Osteocyte (in vitro differentiated cells): ENCODE results near the gene KRTAP19-2. TPM values are rescaled to one million over a fixed set of nuclear protein-coding genes. Genes with fewer than 3 reads are reported as not detected.

Experiments used
- DNase-seq: peaks from one replicate; pipeline ENCODE4 v3.0.0; 2021; ENCODE audit warnings: mixed read lengths; ENCODE audit not compliant: unreplicated experiment; ENCODE audit errors: extremely low spot score
- H3K27ac Mint-ChIP-seq: one replicate; pipeline ENCODE4 v1.8.0; 2021; ENCODE audit warnings: mild to moderate bottlenecking, mixed read lengths; ENCODE audit not compliant: unreplicated experiment
- H3K27me3 Mint-ChIP-seq: one replicate; pipeline ENCODE4 v1.8.0; 2021; ENCODE audit warnings: mixed read lengths; ENCODE audit not compliant: unreplicated experiment
- H3K36me3 Mint-ChIP-seq: one replicate; pipeline ENCODE4 v1.8.0; 2021; ENCODE audit warnings: mixed read lengths; ENCODE audit not compliant: unreplicated experiment
- H3K4me1 Mint-ChIP-seq: one replicate; pipeline ENCODE4 v1.8.0; 2021; ENCODE audit warnings: mixed read lengths; ENCODE audit not compliant: unreplicated experiment
- H3K4me3 Mint-ChIP-seq: one replicate; pipeline ENCODE4 v1.8.0; 2021; ENCODE audit warnings: mild to moderate bottlenecking, moderate library complexity, mixed read lengths; ENCODE audit not compliant: unreplicated experiment
- H3K9me3 Mint-ChIP-seq: one replicate; pipeline ENCODE4 v1.8.0; 2021; ENCODE audit warnings: mixed read lengths; ENCODE audit not compliant: unreplicated experiment
- total RNA-seq: library from RNA; stranded (reverse); gene quantifications from 2 replicates; pipeline ENCODE4 v1.2.1, GENCODE V29; 2021
- TF ChIP-seq, protein P1 (sequence below): fragments of 200-600 bp; sonication (generic); IDR thresholded peaks from 2 replicates; pipeline ENCODE4 v1.5.0; 2021; ENCODE audit warnings: antibody characterized with exemption, mild to moderate bottlenecking, moderate library complexity

The KRTAP19-2 gene
- total RNA-seq, 1 donor from 2014 or later: not detected

GRCh38 chr21:30448514-30448913 lies 38.7 kb downstream of the KRTAP19-2 start:
- TF ChIP-seq, protein P1, sequence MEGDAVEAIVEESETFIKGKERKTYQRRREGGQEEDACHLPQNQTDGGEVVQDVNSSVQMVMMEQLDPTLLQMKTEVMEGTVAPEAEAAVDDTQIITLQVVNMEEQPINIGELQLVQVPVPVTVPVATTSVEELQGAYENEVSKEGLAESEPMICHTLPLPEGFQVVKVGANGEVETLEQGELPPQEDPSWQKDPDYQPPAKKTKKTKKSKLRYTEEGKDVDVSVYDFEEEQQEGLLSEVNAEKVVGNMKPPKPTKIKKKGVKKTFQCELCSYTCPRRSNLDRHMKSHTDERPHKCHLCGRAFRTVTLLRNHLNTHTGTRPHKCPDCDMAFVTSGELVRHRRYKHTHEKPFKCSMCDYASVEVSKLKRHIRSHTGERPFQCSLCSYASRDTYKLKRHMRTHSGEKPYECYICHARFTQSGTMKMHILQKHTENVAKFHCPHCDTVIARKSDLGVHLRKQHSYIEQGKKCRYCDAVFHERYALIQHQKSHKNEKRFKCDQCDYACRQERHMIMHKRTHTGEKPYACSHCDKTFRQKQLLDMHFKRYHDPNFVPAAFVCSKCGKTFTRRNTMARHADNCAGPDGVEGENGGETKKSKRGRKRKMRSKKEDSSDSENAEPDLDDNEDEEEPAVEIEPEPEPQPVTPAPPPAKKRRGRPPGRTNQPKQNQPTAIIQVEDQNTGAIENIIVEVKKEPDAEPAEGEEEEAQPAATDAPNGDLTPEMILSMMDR: no peak
- Mint-ChIP-seq H3K36me3 (no peaks in the 10 kb centered on the region), H3K27ac (no peak overlapping the region), H3K4me3 (no peak overlapping the region), H3K27me3 (no peaks in the 10 kb centered on the region), H3K4me1 (no peaks in the 10 kb centered on the region), H3K9me3 (no peaks in the 10 kb centered on the region)
- DNase-seq: no peak

DNA sequence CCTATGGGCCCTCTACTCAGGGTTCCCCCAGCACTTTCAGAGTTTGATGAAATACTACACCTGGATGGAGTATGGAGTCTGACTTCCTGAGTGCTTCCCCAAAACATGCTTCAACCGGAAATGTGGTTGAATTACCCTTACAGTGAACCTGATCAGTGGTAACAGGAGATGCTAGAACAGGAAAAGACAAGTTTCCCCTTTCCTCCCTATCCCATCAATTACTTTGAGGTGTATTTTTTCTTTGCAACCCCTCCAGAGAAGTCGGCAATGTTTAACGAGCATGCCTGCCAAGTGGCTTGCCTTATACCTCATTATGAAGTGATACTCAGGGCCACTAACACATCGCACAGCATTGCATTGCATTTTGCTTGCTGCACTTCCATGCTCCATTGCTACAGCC lies 40.2 kb downstream of the KRTAP19-2 start:
- TF ChIP-seq, protein P1: no peak
- Mint-ChIP-seq H3K27ac (no peak overlapping the region), H3K27me3 (no peaks in the 10 kb centered on the region), H3K4me3 (no peak overlapping the region), H3K4me1 (no peaks in the 10 kb centered on the region), H3K9me3 (no peaks in the 10 kb centered on the region), H3K36me3 (no peaks in the 10 kb centered on the region)
- DNase-seq: no peak

DNA sequence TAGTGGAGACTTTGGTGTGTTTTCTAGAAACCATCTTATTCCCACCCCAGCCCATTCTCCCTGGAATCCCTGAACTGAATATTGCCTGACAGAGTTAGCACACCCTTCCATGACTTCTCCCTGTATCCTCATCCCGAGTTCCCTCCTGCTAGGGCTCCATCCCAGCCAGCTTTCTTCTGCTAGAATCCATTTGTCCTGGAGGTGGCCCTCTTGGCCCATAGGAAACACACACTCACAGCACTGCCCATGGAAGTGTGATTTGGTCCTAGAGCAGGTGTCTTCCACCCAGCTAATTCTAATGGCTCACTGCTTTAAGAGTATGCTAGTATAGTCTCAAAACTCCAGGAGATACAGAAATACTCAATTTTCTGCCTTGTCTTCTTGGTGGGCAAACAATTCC lies 43.0 kb downstream of the KRTAP19-2 start:
- no peak overlapping the region for H3K27ac Mint-ChIP-seq
- DNase-seq: no peak
- TF ChIP-seq, protein P1: no peak
- no peak overlapping the region for H3K4me3 Mint-ChIP-seq
- H3K36me3 Mint-ChIP-seq: no peaks in the 10 kb centered on the region
- H3K27me3 Mint-ChIP-seq: peaks cover 2% of the 10 kb centered on the region
- no peaks in the 10 kb centered on the region for H3K4me1 Mint-ChIP-seq
- no peaks in the 10 kb centered on the region for H3K9me3 Mint-ChIP-seq

DNA sequence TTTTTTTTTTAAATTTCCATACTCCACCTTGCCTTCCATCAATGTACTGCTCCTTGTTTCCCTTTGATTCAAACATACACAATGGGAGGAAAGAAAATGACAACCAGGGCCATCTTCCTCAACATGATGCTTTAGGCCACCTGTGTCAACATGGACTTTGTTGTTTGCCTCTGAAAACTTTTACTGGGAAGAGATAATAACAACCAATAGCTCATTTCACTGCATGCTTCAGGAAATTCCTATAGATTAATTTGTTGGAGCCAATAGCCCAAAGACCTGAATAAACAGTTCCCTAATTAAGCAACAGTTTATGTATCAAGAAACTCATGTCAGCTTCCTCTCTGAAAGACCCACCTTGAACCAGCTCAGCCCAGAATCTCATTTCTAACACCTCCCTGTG lies 44.0 kb downstream of the KRTAP19-2 start:
- H3K27me3 Mint-ChIP-seq: peaks cover 6% of the 10 kb centered on the region
- H3K9me3 Mint-ChIP-seq: no peaks in the 10 kb centered on the region
- TF ChIP-seq, protein P1: no peak
- H3K27ac Mint-ChIP-seq: no peak overlapping the region
- H3K36me3 Mint-ChIP-seq: no peaks in the 10 kb centered on the region
- no peak overlapping the region for H3K4me3 Mint-ChIP-seq
- no peaks in the 10 kb centered on the region for H3K4me1 Mint-ChIP-seq
- no peak for DNase-seq

DNA sequence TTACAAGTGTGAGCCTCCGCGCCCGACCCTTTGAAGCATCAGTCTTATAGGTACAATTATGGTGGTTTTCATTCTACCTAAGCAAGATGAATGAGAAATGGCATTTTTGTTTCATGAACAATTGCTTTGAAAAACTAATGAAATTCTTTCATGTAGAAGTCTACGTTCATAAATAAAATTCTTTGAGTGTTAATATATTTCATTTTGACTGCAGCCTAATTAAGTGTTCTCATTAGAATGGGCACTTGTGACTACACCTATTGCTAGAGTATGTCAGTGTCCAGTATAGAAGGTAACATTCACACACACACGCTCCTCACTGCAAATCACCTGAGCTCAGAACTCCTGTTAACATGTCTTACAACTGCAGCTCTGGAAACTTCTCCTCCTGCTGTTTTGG lies 47.3 kb downstream of the KRTAP19-2 start, which contains the start of gene KRTAP15-1:
Gene KRTAP15-1 (plus strand): TSS at position 301 of the 400 bp plus-strand sequence. CDS start 53 bp downstream, at position 354.
- Mint-ChIP-seq H3K4me3 (no peak within 1 kb of the TSS), H3K27ac (no peak within 1 kb of the TSS), H3K36me3 (no peaks in the 10 kb centered on the region), H3K4me1 (no peaks in the 10 kb centered on the region), H3K9me3 (no peaks in the 10 kb centered on the region), H3K27me3 (peaks cover 28% of the 10 kb centered on the region)
- no peak for DNase-seq
- TF ChIP-seq, protein P1: no peak

Other genes with a start within 250 kb of the KRTAP19-2 start
- gene KRTAP24-1, start 204.5 kb downstream of the KRTAP19-2 start, total RNA-seq: not detected in 2 replicates
- gene KRTAP25-1, start 197.9 kb downstream of the KRTAP19-2 start, total RNA-seq: not detected in 2 replicates
- gene KRTAP26-1, start 167.1 kb downstream of the KRTAP19-2 start, total RNA-seq: not detected in 2 replicates
- gene KRTAP27-1, start 149.7 kb downstream of the KRTAP19-2 start, total RNA-seq: not detected in 2 replicates
- gene KRTAP23-1, start 138.8 kb downstream of the KRTAP19-2 start, total RNA-seq: not detected in 2 replicates
- not detected in 2 replicates for gene KRTAP13-2, start 115.2 kb downstream of the KRTAP19-2 start, total RNA-seq
- gene KRTAP13-1, start 91.4 kb downstream of the KRTAP19-2 start, total RNA-seq: not detected in 2 replicates
- gene KRTAP13-3, start 61.5 kb downstream of the KRTAP19-2 start, total RNA-seq: not detected in 2 replicates
- gene KRTAP13-4, start 57.2 kb downstream of the KRTAP19-2 start, total RNA-seq: not detected in 2 replicates
- not detected in 2 replicates for gene KRTAP15-1, start 47.2 kb downstream of the KRTAP19-2 start, total RNA-seq
- gene KRTAP19-1, start 7.1 kb downstream of the KRTAP19-2 start, total RNA-seq: not detected in 2 replicates
- not detected in 2 replicates for gene KRTAP19-3, start 4.6 kb upstream of the KRTAP19-2 start, total RNA-seq
- not detected in 2 replicates for gene KRTAP19-4, start 9.7 kb upstream of the KRTAP19-2 start, total RNA-seq
- not detected in 2 replicates for gene KRTAP19-5, start 14.7 kb upstream of the KRTAP19-2 start, total RNA-seq
- gene KRTAP19-6, start 54.4 kb upstream of the KRTAP19-2 start, total RNA-seq: not detected in 2 replicates
- not detected in 2 replicates for gene KRTAP19-7, start 73.9 kb upstream of the KRTAP19-2 start, total RNA-seq
- not detected in 2 replicates for gene KRTAP22-2, start 103.0 kb upstream of the KRTAP19-2 start, total RNA-seq
- gene KRTAP6-3, start 105.0 kb upstream of the KRTAP19-2 start, total RNA-seq: not detected in 2 replicates
- gene KRTAP6-2, start 111.5 kb upstream of the KRTAP19-2 start, total RNA-seq: not detected in 2 replicates
- gene KRTAP22-1, start 113.7 kb upstream of the KRTAP19-2 start, total RNA-seq: not detected in 2 replicates
- not detected in 2 replicates for gene KRTAP6-1, start 126.5 kb upstream of the KRTAP19-2 start, total RNA-seq
- gene KRTAP20-1, start 129.0 kb upstream of the KRTAP19-2 start, total RNA-seq: not detected in 2 replicates
- not detected in 2 replicates for gene KRTAP20-4, start 133.2 kb upstream of the KRTAP19-2 start, total RNA-seq
- gene KRTAP20-2, start 147.8 kb upstream of the KRTAP19-2 start, total RNA-seq: not detected in 2 replicates
- not detected in 2 replicates for gene KRTAP20-3, start 155.4 kb upstream of the KRTAP19-2 start, total RNA-seq
- not detected in 2 replicates for gene KRTAP21-3, start 231.3 kb upstream of the KRTAP19-2 start, total RNA-seq